IMR-90 (cell line): Measurements from ENCODE around the gene CD300LB. TPM values are rescaled to one million over a fixed set of nuclear protein-coding genes. Genes with fewer than 3 reads are reported as not detected.

Source experiments
- ATAC-seq: fragments of 200-7000 bp; cut with Tn5 transposase; 2 replicates; pipeline ENCODE4 v1.9.1; 2020; ENCODE audit warnings: low read depth, mild to moderate bottlenecking, moderate library complexity
- BruUV-seq: library from RNA; stranded (reverse); fragments of 400-500 nt; replicated peaks from 2 replicates; lab custom pipeline; 2021; lab: Mats Ljungman, UMichigan
- CTCF ChIA-PET: fragments of 300-600 bp; formaldehyde crosslinking; extraction: SDS; loops from one replicate; lab custom pipeline; 2021; ENCODE audit warnings: antibody characterized with exemption; lab: Yijun Ruan, JAX
- POLR2A ChIA-PET: fragments of 300-600 bp; sonication (Branson Sonifier 250); formaldehyde crosslinking; loops from one replicate; lab custom pipeline; 2022; ENCODE audit warnings: antibody characterized with exemption; ENCODE audit not compliant: unreplicated experiment; lab: Charles Lee
- DNase-seq: peaks from one replicate; pipeline ENCODE4 v3.0.0; 2013
- H2AFZ ChIP-seq: replicated peaks from 2 replicates; pipeline ENCODE3; 2013; ENCODE audit warnings: low read length, mild to moderate bottlenecking; ENCODE audit not compliant: poor library complexity
- H2AK5ac ChIP-seq: 2 replicates; pipeline ENCODE4 v1.6.1; 2013; ENCODE audit warnings: low read depth, low read length, inconsistent platforms
- H2AK9ac ChIP-seq: replicated peaks from 2 replicates; pipeline ENCODE3; 2013; ENCODE audit warnings: mild to moderate bottlenecking, low read depth, low read length, moderate library complexity; ENCODE audit not compliant: poor library complexity
- H2BK120ac ChIP-seq: 2 replicates; pipeline ENCODE4 v1.6.1; 2013; ENCODE audit warnings: low read depth, low read length, inconsistent platforms
- H2BK15ac ChIP-seq: 3 replicates; pipeline ENCODE4 v1.6.1; 2013; ENCODE audit warnings: low read depth, low read length, inconsistent platforms
- H2BK20ac ChIP-seq: 2 replicates; pipeline ENCODE4 v1.6.1; 2013; ENCODE audit warnings: low read depth, mild to moderate bottlenecking, inconsistent platforms, low read length, moderate library complexity
- H2BK5ac ChIP-seq: 2 replicates; pipeline ENCODE4 v1.6.1; 2013; ENCODE audit warnings: mild to moderate bottlenecking, low read depth, low read length, inconsistent platforms; ENCODE audit not compliant: poor library complexity, severe bottlenecking
- H3K14ac ChIP-seq: replicated peaks from 2 replicates; pipeline ENCODE4 v1.6.1; 2013; ENCODE audit warnings: low read depth, low read length, inconsistent platforms
- H3K18ac ChIP-seq: 2 replicates; pipeline ENCODE4 v1.6.1; 2013; ENCODE audit warnings: low read depth, low read length, control low read depth
- H3K23ac ChIP-seq: 2 replicates; pipeline ENCODE4 v1.6.1; 2013; ENCODE audit warnings: low read depth, low read length, inconsistent platforms
- H3K27ac ChIP-seq: 2 replicates; pipeline ENCODE4 v1.5.1; 2013; ENCODE audit warnings: mild to moderate bottlenecking, control low read depth, low read length; ENCODE audit not compliant: insufficient read depth
- H3K27me3 ChIP-seq: 2 replicates; pipeline ENCODE4 v1.6.1; 2013; ENCODE audit warnings: low read length; ENCODE audit not compliant: control insufficient read depth, insufficient read depth
- H3K36me3 ChIP-seq: 2 replicates; pipeline ENCODE4 v1.6.1; 2013; ENCODE audit warnings: low read length, mixed read lengths; ENCODE audit not compliant: control insufficient read depth, insufficient read depth
- H3K4ac ChIP-seq: 2 replicates; pipeline ENCODE4 v1.6.1; 2013; ENCODE audit warnings: low read depth, low read length, inconsistent platforms
- H3K4me1 ChIP-seq: 2 replicates; pipeline ENCODE4 v1.6.1; 2013; ENCODE audit warnings: low read length, mixed read lengths; ENCODE audit not compliant: control insufficient read depth, insufficient read depth
- H3K4me2 ChIP-seq: 2 replicates; pipeline ENCODE4 v1.6.1; 2013; ENCODE audit warnings: low read depth, mild to moderate bottlenecking, control low read depth, low read length, moderate library complexity
- H3K4me3 ChIP-seq: 2 replicates; pipeline ENCODE4 v1.5.1; 2013; ENCODE audit warnings: low read depth, mild to moderate bottlenecking, control low read depth, low read length, moderate library complexity; ENCODE audit not compliant: insufficient read depth
- H3K56ac ChIP-seq: 2 replicates; pipeline ENCODE4 v1.6.1; 2013; ENCODE audit warnings: low read length, inconsistent platforms; ENCODE audit not compliant: insufficient read depth; ENCODE audit errors: extremely low read depth
- H3K79me1 ChIP-seq, 2 experiments: 2 replicates each; pipeline ENCODE4 v1.6.1; 2013; ENCODE audit warnings: low read length in 2 of 2, inconsistent platforms in 1 of 2, low read depth in 1 of 2
- H3K9ac ChIP-seq: 2 replicates; pipeline ENCODE4 v1.6.1; 2013; ENCODE audit warnings: low read depth, low read length, control low read depth
- H3K9me1 ChIP-seq: 2 replicates; pipeline ENCODE4 v1.6.1; 2013; ENCODE audit warnings: low read length, inconsistent platforms; ENCODE audit not compliant: insufficient read depth
- H3K9me3 ChIP-seq: 2 replicates; pipeline ENCODE4 v1.6.1; 2013; ENCODE audit warnings: low read length; ENCODE audit not compliant: control insufficient read depth, insufficient read depth
- H4K20me1 ChIP-seq: 2 replicates; pipeline ENCODE4 v1.6.1; 2013; ENCODE audit warnings: low read length, inconsistent platforms; ENCODE audit not compliant: insufficient read depth
- H4K5ac ChIP-seq: 2 replicates; pipeline ENCODE4 v1.6.1; 2013; ENCODE audit warnings: mild to moderate bottlenecking, low read depth, low read length, control low read depth
- H4K8ac ChIP-seq, 2 experiments: 2 replicates each; pipeline ENCODE4 v1.6.1; 2013; ENCODE audit warnings: low read depth in 2 of 2, low read length in 2 of 2, control low read depth in 1 of 2, inconsistent platforms in 1 of 2
- H4K91ac ChIP-seq: 2 replicates; pipeline ENCODE4 v1.6.1; 2013; ENCODE audit warnings: low read depth, low read length, inconsistent platforms; ENCODE audit not compliant: insufficient read depth
- BHLHE40 ChIP-seq: fragments of 150-350 bp; IDR thresholded peaks from 2 replicates; pipeline ENCODE4 v1.6.1; 2016; ENCODE audit warnings: mild to moderate bottlenecking, low read depth, low read length
- MAZ ChIP-seq: IDR thresholded peaks from 2 replicates; pipeline ENCODE4 v1.6.1; 2012; ENCODE audit warnings: low read depth, mild to moderate bottlenecking, low read length, improper control_type of control experiment, moderate library complexity, borderline replicate concordance
- WGBS, 2 experiments: methylation state at CpG; one replicate each; pipeline versions ENCODE4 v1.1.5 to v1.1.7; 2013; ENCODE audit warnings: missing lambda C conversion rate in 2 of 2; ENCODE audit not compliant: insufficient read length in 1 of 2; ENCODE audit errors: extremely low coverage in 2 of 2; 5-methylcytosine and 5-hydroxymethylcytosine counted together
- dilution Hi-C: fragments of 300-500 bp; cut with HindIII; formaldehyde crosslinking; loops from one replicate; pipeline ENCODE4 v1.14.3; 2018; ENCODE audit warnings: low sequenced_read_pairs; ENCODE audit not compliant: unreplicated experiment
- in situ Hi-C: fragments of 300-500 bp; cut with MboI; formaldehyde crosslinking; loops from 3 replicates; pipeline ENCODE4 v1.14.3; 2019; ENCODE audit warnings: low sequenced_read_pairs, inconsistent platforms, mixed read lengths
- intact Hi-C: fragments of 100-400 bp; cut with micrococcal nuclease; formaldehyde crosslinking; loops from 2 replicates; pipeline ENCODE4 v1.10.0; 2022
- polyA plus RNA-seq, 3 experiments: library from polyadenylated mRNA; depleted of rRNA; stranded (reverse); fragments of >200 nt; gene quantifications; 2 replicates each; pipeline ENCODE4 v1.2.3, GENCODE V29; 2012; ENCODE audit warnings: low replicate concordance in 1 of 3
- total RNA-seq: library from RNA; depleted of rRNA; stranded (reverse); fragments of >200 nt; gene quantifications from 2 replicates; pipeline ENCODE4 v1.2.3, GENCODE V29; 2012
- TF ChIP-seq, protein P1 (sequence below): conservative IDR thresholded peaks from 2 replicates; pipeline ENCODE4 v1.5.1; 2012; ENCODE audit warnings: mild to moderate bottlenecking, low read depth, low read length, improper control_type of control experiment

Gene CD300LB
- total and polyA plus RNA-seq, 2 of the 4 experiments (the other 2 are of a cell fraction): not detected

DNA sequence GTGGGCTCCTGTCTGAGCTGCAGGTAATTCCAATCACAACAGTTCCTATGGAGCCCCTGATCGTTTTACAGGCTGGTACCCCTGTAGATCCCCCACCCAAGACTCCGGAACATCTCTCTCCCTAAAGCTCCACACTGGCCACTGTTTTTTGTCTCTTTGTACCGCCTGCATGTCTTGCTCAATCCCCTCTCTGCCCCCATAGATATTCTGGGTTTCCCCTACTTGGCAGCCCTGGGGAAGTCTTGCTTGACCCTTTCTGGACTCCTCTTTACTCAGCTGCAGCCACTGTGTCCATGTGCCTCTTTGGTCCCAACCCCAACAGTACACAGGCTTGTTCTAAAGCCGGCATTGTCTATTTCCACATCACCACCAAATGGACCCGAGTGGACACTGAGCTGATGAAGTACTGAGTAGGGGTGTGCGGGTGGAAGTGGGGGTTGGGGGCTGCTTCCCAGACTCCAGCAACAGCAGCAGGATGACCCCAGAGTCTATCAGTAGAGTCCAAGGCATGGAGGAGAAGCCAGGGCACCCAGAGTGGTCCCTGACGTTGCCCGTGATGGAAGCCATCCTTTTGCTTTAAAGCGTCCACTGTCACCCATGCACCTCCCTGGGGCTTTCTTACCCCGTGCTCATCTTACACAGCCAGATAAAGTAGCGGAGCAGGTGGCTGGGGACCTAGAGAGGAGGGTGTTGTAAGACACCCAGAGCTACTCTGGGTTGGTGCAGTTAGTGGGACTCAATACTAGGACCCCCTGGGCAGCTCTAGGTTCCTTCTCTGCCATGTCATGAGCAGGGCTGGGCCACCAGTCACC, 6.4 kb downstream of the CD300LB start:
- no peaks in the 10 kb centered on the region for H3K27me3 ChIP-seq
- no peak overlapping the region for H2BK5ac ChIP-seq
- no peaks in the 10 kb centered on the region for H3K36me3 ChIP-seq
- H2BK120ac ChIP-seq: no peak overlapping the region
- no peak overlapping the region for H3K4me2 ChIP-seq
- ATAC-seq (no peak), DNase-seq (no peak)
- H3K14ac ChIP-seq: no peak overlapping the region
- no peak overlapping the region for H2AFZ ChIP-seq
- no peak overlapping the region for H2BK20ac ChIP-seq
- H4K91ac ChIP-seq: no peak overlapping the region
- no peak overlapping the region for H4K8ac ChIP-seq
- H4K5ac ChIP-seq: no peak overlapping the region
- H2AK5ac ChIP-seq: no peak overlapping the region
- no TSS peak for BruUV-seq
- H3K4me1 ChIP-seq: no peaks in the 10 kb centered on the region
- TF ChIP-seq BHLHE40: no peak
- TF ChIP-seq, protein P1, sequence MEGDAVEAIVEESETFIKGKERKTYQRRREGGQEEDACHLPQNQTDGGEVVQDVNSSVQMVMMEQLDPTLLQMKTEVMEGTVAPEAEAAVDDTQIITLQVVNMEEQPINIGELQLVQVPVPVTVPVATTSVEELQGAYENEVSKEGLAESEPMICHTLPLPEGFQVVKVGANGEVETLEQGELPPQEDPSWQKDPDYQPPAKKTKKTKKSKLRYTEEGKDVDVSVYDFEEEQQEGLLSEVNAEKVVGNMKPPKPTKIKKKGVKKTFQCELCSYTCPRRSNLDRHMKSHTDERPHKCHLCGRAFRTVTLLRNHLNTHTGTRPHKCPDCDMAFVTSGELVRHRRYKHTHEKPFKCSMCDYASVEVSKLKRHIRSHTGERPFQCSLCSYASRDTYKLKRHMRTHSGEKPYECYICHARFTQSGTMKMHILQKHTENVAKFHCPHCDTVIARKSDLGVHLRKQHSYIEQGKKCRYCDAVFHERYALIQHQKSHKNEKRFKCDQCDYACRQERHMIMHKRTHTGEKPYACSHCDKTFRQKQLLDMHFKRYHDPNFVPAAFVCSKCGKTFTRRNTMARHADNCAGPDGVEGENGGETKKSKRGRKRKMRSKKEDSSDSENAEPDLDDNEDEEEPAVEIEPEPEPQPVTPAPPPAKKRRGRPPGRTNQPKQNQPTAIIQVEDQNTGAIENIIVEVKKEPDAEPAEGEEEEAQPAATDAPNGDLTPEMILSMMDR: no peak
- TF ChIP-seq MAZ: no peak
- H3K9me3 ChIP-seq: peaks cover 50% of the 10 kb centered on the region
- H3K9ac ChIP-seq: no peak overlapping the region
- in situ Hi-C loops: no loop called here
- H3K79me1 ChIP-seq: no peaks in the 10 kb centered on the region
- no peak overlapping the region for H3K18ac ChIP-seq
- no peak overlapping the region for H2BK15ac ChIP-seq
- intact Hi-C loops: no loop called here
- H3K4me3 ChIP-seq: no peak overlapping the region
- no peaks in the 10 kb centered on the region for H4K20me1 ChIP-seq
- H3K23ac ChIP-seq: no peak overlapping the region
- 40% methylated on average over 1 of the region's 11 CpGs; no CpG with 5 or more reads in 1 of the 2 experiments for WGBS, 2 experiments
- dilution Hi-C loops: no loop called here
- no peak overlapping the region for H3K27ac ChIP-seq
- H3K4ac ChIP-seq: no peak overlapping the region
- ChIA-PET POLR2A (no interaction called here), CTCF (no interaction called here)
- H3K9me1 ChIP-seq: no peaks in the 10 kb centered on the region
- no peak overlapping the region for H3K56ac ChIP-seq
- no peak overlapping the region for H2AK9ac ChIP-seq
